D721Med (cell line): ENCODE data around the gene MYO16.

Source experiments
- DNase-seq: peaks from one replicate; pipeline ENCODE4 v3.0.0; 2011; ENCODE audit warnings: low spot score; ENCODE audit not compliant: insufficient read length
- FAIRE-seq: peaks from 2 replicates; lab custom pipeline; 2011; peaks lifted over from hg19 to GRCh38; lab: Jason Lieb, UNC
- CTCF ChIP-seq: IDR thresholded peaks from 2 replicates; pipeline ENCODE4 v1.5.1; 2012; ENCODE audit warnings: mild to moderate bottlenecking, control low read depth; ENCODE audit not compliant: insufficient read depth; ENCODE audit errors: missing control alignments

The MYO16 gene

GRCh38 chr13:108855737-108856387, 226.5 kb downstream of the MYO16 start:
- DNase-seq (no peak), FAIRE-seq (peak; percentile 11)
- TF ChIP-seq CTCF = no peak

GRCh38 chr13:108858676-108859075, 229.3 kb downstream of the MYO16 start:
- FAIRE-seq (no peak), DNase-seq (no peak)
- no peak for TF ChIP-seq CTCF

- FAIRE-seq (no peak), DNase-seq (no peak)
- TF ChIP-seq CTCF = no peak
These were observed 230.0 kb downstream of the MYO16 start for GRCh38 chr13:108859197-108860012.

GRCh38 chr13:108860418-108860817, 231.0 kb downstream of the MYO16 start:
- TF ChIP-seq CTCF = no peak
- FAIRE-seq = no peak
- no peak for DNase-seq

- FAIRE-seq (no peak), DNase-seq (no peak)
- TF ChIP-seq CTCF = no peak
These were observed 247.9 kb downstream of the MYO16 start for GRCh38 chr13:108877300-108877699.

GRCh38 chr13:108878732-108879131, 249.3 kb downstream of the MYO16 start:
- DNase-seq (no peak), FAIRE-seq (no peak)
- TF ChIP-seq CTCF = no peak
